K562 (cell line): Measurements from ENCODE around the gene RPL38. TPM values are rescaled to one million over a fixed set of nuclear protein-coding genes. Genes with fewer than 3 reads are reported as not detected.

Experiments
- ATAC-seq: fragments of 200-7000 bp; cut with Tn5 transposase; 3 replicates; pipeline ENCODE4 v1.9.1; 2020; ENCODE audit warnings: moderate library complexity
- BruUV-seq: library from RNA; stranded (reverse); fragments of 400-500 nt; replicated peaks from 2 replicates; lab custom pipeline; 2021; lab: Mats Ljungman, UMichigan
- CTCF ChIA-PET: fragments of 300-600 bp; formaldehyde crosslinking; extraction: SDS; loops from one replicate; lab custom pipeline; 2021; ENCODE audit warnings: low intra/inter-chr PET ratio; lab: Yijun Ruan, JAX
- POLR2A ChIA-PET: fragments of 300-600, 350-650 bp; sonication (Branson Sonifier 250); formaldehyde crosslinking; extraction: SDS; loops from one replicate; lab custom pipeline; 2021; ENCODE audit warnings: antibody characterized with exemption, inconsistent platforms; lab: Yijun Ruan, JAX
- DNase-seq, 4 experiments: peaks; one replicate each; pipeline versions ENCODE4 v3.0.0 to v3.0.0-alpha.2; 2011 to 2018; ENCODE audit warnings: low spot score in 3 of 4, mixed read lengths in 3 of 4; ENCODE audit errors: extremely low read depth in 1 of 4
- FAIRE-seq: peaks from 2 replicates; lab custom pipeline; 2011; peaks lifted over from hg19 to GRCh38; lab: Jason Lieb, UNC
- H2AFZ ChIP-seq: 2 replicates; pipeline ENCODE4 v1.6.0; 2011; ENCODE audit warnings: low read depth, low read length, control low read depth, inconsistent platforms
- H3K27ac ChIP-seq: fragments of 200-600 bp; 3 replicates; pipeline ENCODE4 v1.8.0; 2011; ENCODE audit warnings: low read depth, mild to moderate bottlenecking, control low read depth, inconsistent platforms, low read length, moderate library complexity, mixed read lengths; ENCODE audit errors: extremely low read depth
- H3K27me3 ChIP-seq, 2 experiments: fragments of 300-600 bp in 1 of 2; 2 replicates in 1 of 2; 3 replicates in 1 of 2; pipeline versions ENCODE4 v1.6.0 to v1.8.0; 2011; ENCODE audit warnings: inconsistent platforms in 2 of 2, low read length in 2 of 2, mild to moderate bottlenecking in 1 of 2, mixed read lengths in 1 of 2, moderate library complexity in 1 of 2; ENCODE audit not compliant: control insufficient read depth in 2 of 2, insufficient read depth in 2 of 2
- H3K36me3 ChIP-seq: fragments of 300-600 bp; 3 replicates; pipeline ENCODE4 v1.8.0; 2011; ENCODE audit warnings: mild to moderate bottlenecking, low read length, inconsistent platforms; ENCODE audit not compliant: control insufficient read depth, insufficient read depth
- H3K4me1 ChIP-seq, 2 experiments: fragments of 200-600 bp in 1 of 2; replicated peaks in 1 of 2; 2 replicates in 1 of 2; 3 replicates in 1 of 2; pipeline versions ENCODE4 v1.5.1 to v1.8.0; 2011; ENCODE audit warnings: inconsistent platforms in 2 of 2, low read length in 2 of 2, mild to moderate bottlenecking in 1 of 2, mixed read lengths in 1 of 2, moderate library complexity in 1 of 2; ENCODE audit not compliant: control insufficient read depth in 2 of 2, insufficient read depth in 2 of 2
- H3K4me2 ChIP-seq: 2 replicates; pipeline ENCODE4 v1.6.1; 2011; ENCODE audit warnings: low read length, control low read depth, inconsistent platforms, mixed read lengths; ENCODE audit not compliant: insufficient read depth
- H3K4me3 ChIP-seq: fragments of 200-600 bp; sonication (generic), shearing (Covaris generic); 2 replicates; pipeline ENCODE4 v1.5.1; 2016; ENCODE audit warnings: control low read depth, inconsistent platforms
- H3K79me2 ChIP-seq: fragments of 200-600 bp; 3 replicates; pipeline ENCODE4 v1.8.0; 2011; ENCODE audit warnings: low read length, inconsistent platforms; ENCODE audit not compliant: control insufficient read depth, insufficient read depth
- H3K9ac ChIP-seq, 2 experiments: 2 replicates each; pipeline versions ENCODE4 v1.6.0 to v1.6.1; 2011; ENCODE audit warnings: low read depth in 2 of 2, low read length in 2 of 2, control low read depth in 1 of 2, inconsistent platforms in 1 of 2, mild to moderate bottlenecking in 1 of 2, mixed read lengths in 1 of 2; ENCODE audit not compliant: insufficient read depth in 1 of 2
- H3K9me1 ChIP-seq: one replicate; pipeline ENCODE4 v1.6.0; 2011; ENCODE audit warnings: inconsistent platforms, mild to moderate bottlenecking, low read length, moderate library complexity; ENCODE audit not compliant: control insufficient read depth, insufficient read depth
- H3K9me3 ChIP-seq: replicated peaks from 2 replicates; pipeline ENCODE4 v1.5.1; 2011; ENCODE audit warnings: low read depth, low read length, inconsistent platforms; ENCODE audit not compliant: control insufficient read depth, insufficient read depth
- H4K20me1 ChIP-seq: replicated peaks from 2 replicates; pipeline ENCODE4 v1.6.1; 2011; ENCODE audit warnings: low read length, inconsistent platforms, mixed read lengths; ENCODE audit not compliant: control insufficient read depth, insufficient read depth
- ETV6 ChIP-seq, 3 experiments: fragments of 150-350 bp in 1 of 3; sonication (generic) in 1 of 3; formaldehyde crosslinking in 1 of 3; IDR thresholded peaks; 2 replicates each; pipeline versions ENCODE4 v1.6.1 to v1.8.0; 2014 to 2022; ENCODE audit warnings: borderline replicate concordance in 2 of 3, low read depth in 2 of 3, antibody characterized with exemption in 1 of 3, low read length in 1 of 3, mild to moderate bottlenecking in 1 of 3, missing genetic modification reagents in 1 of 3
- HINFP ChIP-seq: fragments of 450-650 bp; conservative IDR thresholded peaks from 2 replicates; pipeline ENCODE4 v1.6.1; 2016; ENCODE audit warnings: missing genetic modification characterization, low read depth, mild to moderate bottlenecking, control low read depth, missing compliant biosample characterization
- IFI16 ChIP-seq: fragments of 250-450 bp; sonication (Bioruptor Pico); IDR thresholded peaks from 2 replicates; pipeline ENCODE4 v2.1.2; 2022; ENCODE audit warnings: mild to moderate bottlenecking, inconsistent platforms
- MEF2D ChIP-seq: conservative IDR thresholded peaks from 2 replicates; pipeline ENCODE4 v1.6.1; 2016; ENCODE audit warnings: low read depth, missing genetic modification characterization, missing compliant biosample characterization
- PHB2 ChIP-seq: fragments of 450-650 bp; IDR thresholded peaks from 2 replicates; pipeline ENCODE4 v1.6.1; 2017; ENCODE audit warnings: low read depth
- SETDB1 ChIP-seq: IDR thresholded peaks from one replicate; pipeline ENCODE4 v1.6.1; 2012; ENCODE audit warnings: low read length, control low read depth, inconsistent platforms
- XRCC3 ChIP-seq: fragments of 450-650 bp; IDR thresholded peaks from 2 replicates; pipeline ENCODE4 v1.6.1; 2017; ENCODE audit warnings: mild to moderate bottlenecking, moderate library complexity
- XRCC4 ChIP-seq: IDR thresholded peaks from one replicate; pipeline ENCODE4 v1.6.1; 2011; ENCODE audit not compliant: insufficient read depth, insufficient read length; ENCODE audit errors: extremely low read depth
- ZC3H11A ChIP-seq: IDR thresholded peaks from 2 replicates; pipeline ENCODE4 v1.6.1; 2012; ENCODE audit warnings: low read depth, low read length, improper control_type of control experiment
- ZNF57 ChIP-seq: fragments of 450-650 bp; formaldehyde crosslinking; IDR thresholded peaks from 2 replicates; pipeline ENCODE4 v1.4.0; 2020; ENCODE audit warnings: mild to moderate bottlenecking, moderate library complexity
- ZNF583 ChIP-seq: fragments of 250-450 bp; sonication (Bioruptor Pico); IDR thresholded peaks from 2 replicates; pipeline ENCODE4 v1.4.0; 2020
- ZNF785 ChIP-seq: fragments of 250-450 bp; sonication (Bioruptor Pico); IDR thresholded peaks from 2 replicates; pipeline ENCODE4 v1.4.0; 2020; ENCODE audit warnings: mild to moderate bottlenecking
- WGBS: fragments of 100-300 bp; shearing (Covaris generic); methylation state at CpG from one replicate; pipeline ENCODE4 v1.1.6; 2016; ENCODE audit warnings: low coverage, mixed read lengths; ENCODE audit not compliant: insufficient coverage; ENCODE audit errors: missing lambda C conversion rate; 5-methylcytosine and 5-hydroxymethylcytosine counted together
- in situ Hi-C: fragments of 300-500 bp; cut with MboI; formaldehyde crosslinking; loops from 4 replicates; pipeline ENCODE4 v1.15.0; 2018; ENCODE audit warnings: inconsistent platforms, mixed read lengths
- intact Hi-C: fragments of 100-400 bp; cut with micrococcal nuclease; formaldehyde crosslinking; loops from 2 replicates; pipeline ENCODE4 v1.14.2; 2022
- polyA plus RNA-seq, 8 experiments: library from polyadenylated mRNA; depleted of rRNA in 4 of 8; stranded (reverse) in 5 of 8; unstranded in 3 of 8; fragments of >200 nt; fragmentation: Nextera tagmentation in 2 of 8; fragmentation: Illumina TruSeq in 1 of 8; extraction: Ambion mirVana in 2 of 8; extraction: Trizol in 1 of 8; gene quantifications; 2 replicates each; pipeline versions ENCODE4 v1.2.1 to v1.2.3, GENCODE V29; 2011 to 2014; ENCODE audit warnings: inconsistent platforms in 1 of 8, missing spikeins in 1 of 8
- total RNA-seq, 7 experiments: library from RNA; depleted of rRNA in 6 of 7; stranded (reverse); fragments of >200 nt in 6 of 7; fragmentation: Illumina TruSeq in 2 of 7; extraction: Trizol in 2 of 7; gene quantifications; 2 replicates each; pipeline versions ENCODE4 v1.2.1 to v1.2.3, GENCODE V29; 2011 to 2021; ENCODE audit warnings: low replicate concordance in 1 of 7

RPL38 gene
- total and polyA plus RNA-seq, 9 of the 15 experiments (the other 6 are each of a cell fraction or from before 2014, with no cell fraction given) = 1,224 to 3,864 (median 1,939) TPM

- no peak for TF ChIP-seq ZNF785 (CRISPR knock-in tag)
- no peak for TF ChIP-seq PHB2
- no peak for TF ChIP-seq ZNF583 (CRISPR knock-in tag)
Observed at GRCh38 chr17:74241431-74241830, 38.0 kb downstream of the RPL38 start (continued).

- no peaks in the 10 kb centered on the region for H3K79me2 ChIP-seq
- no peaks in the 10 kb centered on the region for H3K9me3 ChIP-seq
- H2AFZ ChIP-seq = no peak overlapping the region
- H3K4me3 ChIP-seq = no peak overlapping the region
- TF ChIP-seq HINFP (tag) (no peak), ZC3H11A (no peak), MEF2D (tag) (no peak), ETV6 (IDR thresholded peaks at IDR 0.05; ENCODE audit: borderline replicate concordance in 1 of 2, low read depth in 2 of 2, low read length in 1 of 2) (no peak), ETV6 (CRISPR knock-in tag; IDR thresholded peaks at IDR 0.05; ENCODE audit: borderline replicate concordance) (no peak), SETDB1 (no peak), XRCC3 (no peak), XRCC4 (no peak), ZNF57 (CRISPR knock-in tag) (no peak), IFI16 (CRISPR knock-in tag) (no peak)
- H4K20me1 ChIP-seq = no peaks in the 10 kb centered on the region
- POLR2A ChIA-PET = interaction anchor here (0.7 kb wide), 1 partner anchor 10 kb away, joined by 3 read pairs; no protein-coding TSS in a partner anchor
- in situ Hi-C loops (no loop called here), intact Hi-C loops (no loop called here)
- peaks cover 0 to 16% of the 10 kb centered on the region in 2 experiments; a peak in 2 of 5 replicates for H3K27me3 ChIP-seq
- no peaks in the 10 kb centered on the region for H3K36me3 ChIP-seq
- no peak overlapping the region for H3K27ac ChIP-seq
- no peak for DNase-seq
- no peak overlapping the region for H3K4me2 ChIP-seq
- no TSS peak for BruUV-seq
- FAIRE-seq = no peak
- ATAC-seq = no peak
- peaks cover 0 to 15% of the 10 kb centered on the region in 2 experiments; a peak in 2 of 5 replicates for H3K4me1 ChIP-seq
- no peak overlapping the region for H3K9ac ChIP-seq
- WGBS = 11% methylated on average over 2 of the region's 2 CpGs
- CTCF ChIA-PET = no interaction called here
- H3K9me1 ChIP-seq = no peaks in the 10 kb centered on the region
Observed at GRCh38 chr17:74241847-74242246, 38.4 kb downstream of the RPL38 start.
